Smooth muscle cell (in vitro differentiated cells): Measurements from ENCODE around the gene FAM241A. TPM values are rescaled to one million over a fixed set of nuclear protein-coding genes. Genes with fewer than 3 reads are reported as not detected.
"Not testable (repeated sequence)": the region's sequence is repeated elsewhere in the genome, so short reads cannot be mapped to it uniquely, and the experiment has no call there.

Experiments
- DNase-seq: peaks from one replicate; lab custom pipeline; 2025; ENCODE audit not compliant: unreplicated experiment; lab: John Stamatoyannopoulos, UW
- H2AFZ ChIP-seq: fragments of 200-600 bp; sonication (generic); 2 replicates; pipeline ENCODE4 v1.6.0; 2016; ENCODE audit warnings: antibody characterized with exemption, low read depth, mild to moderate bottlenecking
- H3F3A ChIP-seq: fragments of 200-600 bp; sonication (generic); 2 replicates; pipeline ENCODE4 v1.6.0; 2017; ENCODE audit warnings: antibody characterized with exemption, low read depth
- H3K27ac ChIP-seq: fragments of 200-600 bp; sonication (generic); 2 replicates; pipeline ENCODE4 v1.5.1; 2016; ENCODE audit warnings: low read depth, mild to moderate bottlenecking
- H3K27me3 ChIP-seq: fragments of 200-600 bp; sonication (generic); 2 replicates; pipeline ENCODE4 v1.6.1; 2016; ENCODE audit warnings: low read depth, mild to moderate bottlenecking
- H3K36me3 ChIP-seq: fragments of 200-600 bp; sonication (generic); 2 replicates; pipeline ENCODE4 v1.5.1; 2016; ENCODE audit warnings: low read depth
- H3K4me1 ChIP-seq: fragments of 200-600 bp; sonication (generic); 2 replicates; pipeline ENCODE4 v1.5.1; 2016; ENCODE audit warnings: low read depth
- H3K4me2 ChIP-seq: fragments of 200-600 bp; sonication (generic); 2 replicates; pipeline ENCODE4 v1.6.0; 2016; ENCODE audit warnings: mild to moderate bottlenecking
- H3K4me3 ChIP-seq: fragments of 200-600 bp; sonication (generic); 2 replicates; pipeline ENCODE4 v1.5.1; 2016; ENCODE audit warnings: mild to moderate bottlenecking
- H3K79me2 ChIP-seq: fragments of 200-600 bp; sonication (generic); 2 replicates; pipeline ENCODE4 v1.6.0; 2016; ENCODE audit warnings: low read depth, mild to moderate bottlenecking
- H3K9ac ChIP-seq: fragments of 200-600 bp; sonication (generic); 2 replicates; pipeline ENCODE4 v1.6.0; 2016; ENCODE audit warnings: low read depth
- H3K9me3 ChIP-seq: fragments of 200-600 bp; sonication (generic); replicated peaks from 2 replicates; pipeline ENCODE4 v1.5.1; 2016; ENCODE audit warnings: low read depth
- H4K20me1 ChIP-seq: fragments of 200-600 bp; sonication (generic); 2 replicates; pipeline ENCODE4 v1.6.0; 2016; ENCODE audit warnings: low read depth
- CTCF ChIP-seq: fragments of 200-600 bp; sonication (generic); IDR thresholded peaks from 2 replicates; pipeline ENCODE4 v1.5.1; 2017; ENCODE audit warnings: borderline replicate concordance, mild to moderate bottlenecking, antibody characterized with exemption; ENCODE audit not compliant: insufficient read depth, poor library complexity, severe bottlenecking
- WGBS: methylation state at CpG from one replicate; pipeline ENCODE4 v1.1.7; 2016; ENCODE audit warnings: low lambda C conversion rate; 5-methylcytosine and 5-hydroxymethylcytosine counted together
- polyA plus RNA-seq: library from polyadenylated mRNA; unstranded; fragments of >200 nt; fragmentation: Nextera tagmentation; extraction: Ambion mirVana; gene quantifications from 2 replicates; pipeline ENCODE4 v1.2.1, GENCODE V29; 2016
- total RNA-seq: library from RNA; depleted of rRNA; stranded (reverse); fragments of >200 nt; gene quantifications from 2 replicates; pipeline ENCODE4 v1.2.3, GENCODE V29; 2014

FAM241A gene
- total and polyA plus RNA-seq, 2 experiments from 2014 or later = 0.19 to 0.27 TPM

GRCh38 chr4:112110059-112110425 lies 35.2 kb upstream of the FAM241A start:
- Histone ChIP-seq H3K27ac (no peak overlapping the region), H3K4me1 (no peaks in the 10 kb centered on the region), H4K20me1 (no peaks in the 10 kb centered on the region), H3F3A (no peaks in the 10 kb centered on the region), H3K4me3 (no peak overlapping the region), H3K9me3 (no peaks in the 10 kb centered on the region), H3K79me2 (no peaks in the 10 kb centered on the region), H3K4me2 (no peak overlapping the region), H2AFZ (no peak overlapping the region), H3K27me3 (no peaks in the 10 kb centered on the region), H3K9ac (no peak overlapping the region), H3K36me3 (no peaks in the 10 kb centered on the region)
- TF ChIP-seq CTCF = no peak
- no peak for DNase-seq
- 67% methylated on average over 1 of the region's 1 CpG for WGBS

GRCh38 chr4:112111306-112111705 lies 33.9 kb upstream of the FAM241A start:
- no peaks in the 10 kb centered on the region for H3K79me2 ChIP-seq

GRCh38 chr4:112112095-112112494 lies 33.2 kb upstream of the FAM241A start:
- not testable (repeated sequence) for H4K20me1 ChIP-seq, DNase-seq, H3K4me3 ChIP-seq, H3F3A ChIP-seq, H3K4me2 ChIP-seq, H3K27ac ChIP-seq, H3K9me3 ChIP-seq, H3K4me1 ChIP-seq, H3K27me3 ChIP-seq, H3K36me3 ChIP-seq, H3K9ac ChIP-seq, H3K79me2 ChIP-seq, H2AFZ ChIP-seq
- 91% methylated on average over 7 of the region's 7 CpGs for whole genome bisulfite sequencing

More at GRCh38 chr4:112111306-112111705, 33.9 kb upstream of the FAM241A start:
- no peak overlapping the region for H3K27ac ChIP-seq
- no peaks in the 10 kb centered on the region for H3K36me3 ChIP-seq
- H3K9ac ChIP-seq = no peak overlapping the region
- no peak overlapping the region for H3K4me2 ChIP-seq
- H3K4me1 ChIP-seq = no peaks in the 10 kb centered on the region
- H2AFZ ChIP-seq = no peak overlapping the region
- no peaks in the 10 kb centered on the region for H4K20me1 ChIP-seq
- no peak for TF ChIP-seq CTCF
- no peak overlapping the region for H3K4me3 ChIP-seq
- H3K9me3 ChIP-seq = no peaks in the 10 kb centered on the region
- no peaks in the 10 kb centered on the region for H3F3A ChIP-seq
- H3K27me3 ChIP-seq = no peaks in the 10 kb centered on the region
- 84% methylated on average over 1 of the region's 1 CpG for WGBS
- no peak for DNase-seq

GRCh38 chr4:112112590-112113170 lies 32.6 kb upstream of the FAM241A start:
- DNase-seq = no peak

More at GRCh38 chr4:112112590-112113170, 32.6 kb upstream of the FAM241A start:
- H2AFZ ChIP-seq = no peak overlapping the region
- no peak overlapping the region for H3K4me2 ChIP-seq
- no peaks in the 10 kb centered on the region for H3K36me3 ChIP-seq
- no peaks in the 10 kb centered on the region for H3K27me3 ChIP-seq
- H3K27ac ChIP-seq = no peak overlapping the region
- H3K79me2 ChIP-seq = no peaks in the 10 kb centered on the region
- H3K9ac ChIP-seq = no peak overlapping the region
- WGBS = 97% methylated on average over 2 of the region's 2 CpGs
- H3K4me3 ChIP-seq = no peak overlapping the region
- no peaks in the 10 kb centered on the region for H3F3A ChIP-seq
- no peaks in the 10 kb centered on the region for H3K9me3 ChIP-seq
- TF ChIP-seq CTCF = no peak
- no peaks in the 10 kb centered on the region for H4K20me1 ChIP-seq
- H3K4me1 ChIP-seq = no peaks in the 10 kb centered on the region
